Astrocyte (in vitro differentiated cells and primary cell): ENCODE measurements around the gene TMPRSS13. TPM values are rescaled to one million over a fixed set of nuclear protein-coding genes. Genes with fewer than 3 reads are reported as not detected.

Experiments
- DNase-seq: peaks from one replicate; pipeline ENCODE4 v3.0.0-alpha.2; 2010; ENCODE audit warnings: low read depth
- FAIRE-seq: peaks from 2 replicates; lab custom pipeline; 2011; peaks lifted over from hg19 to GRCh38; lab: Jason Lieb, UNC
- H2AFZ ChIP-seq: 2 replicates; pipeline ENCODE4 v1.6.0; 2012; ENCODE audit warnings: low read depth, low read length, inconsistent platforms
- H3K27ac ChIP-seq: 2 replicates; pipeline ENCODE4 v1.5.1; 2011; ENCODE audit warnings: low read depth, low read length, inconsistent platforms
- H3K27me3 ChIP-seq: 2 replicates; pipeline ENCODE4 v1.6.0; 2011; ENCODE audit warnings: low read length, inconsistent platforms; ENCODE audit not compliant: insufficient read depth
- H3K36me3 ChIP-seq: 2 replicates; pipeline ENCODE4 v1.5.1; 2011; ENCODE audit warnings: low read length, inconsistent platforms; ENCODE audit not compliant: insufficient read depth
- H3K4me1 ChIP-seq: 2 replicates; pipeline ENCODE4 v1.5.1; 2011; ENCODE audit warnings: low read length, inconsistent platforms; ENCODE audit not compliant: insufficient read depth
- H3K4me2 ChIP-seq: 2 replicates; pipeline ENCODE4 v1.6.0; 2012; ENCODE audit warnings: low read length, inconsistent platforms
- H3K4me3 ChIP-seq: 2 replicates; pipeline ENCODE4 v1.5.1; 2011; ENCODE audit warnings: low read depth, mild to moderate bottlenecking, low read length, inconsistent platforms; ENCODE audit not compliant: insufficient read depth
- H3K79me2 ChIP-seq: 2 replicates; pipeline ENCODE4 v1.6.0; 2012; ENCODE audit warnings: mild to moderate bottlenecking, low read length, inconsistent platforms; ENCODE audit not compliant: insufficient read depth
- H3K9ac ChIP-seq: 2 replicates; pipeline ENCODE4 v1.6.0; 2012; ENCODE audit warnings: mild to moderate bottlenecking, low read length, inconsistent platforms
- H3K9me3 ChIP-seq: 2 replicates; pipeline ENCODE4 v1.5.1; 2012; ENCODE audit warnings: low read depth, mild to moderate bottlenecking, low read length, inconsistent platforms; ENCODE audit not compliant: insufficient read depth
- H4K20me1 ChIP-seq: 2 replicates; pipeline ENCODE4 v1.6.0; 2012; ENCODE audit warnings: low read length, inconsistent platforms; ENCODE audit not compliant: insufficient read depth
- H3K27ac Mint-ChIP-seq: one replicate; pipeline ENCODE4 v1.8.0; 2021; ENCODE audit warnings: mild to moderate bottlenecking, mixed read lengths; ENCODE audit not compliant: unreplicated experiment
- H3K27me3 Mint-ChIP-seq: one replicate; pipeline ENCODE4 v1.8.0; 2021; ENCODE audit warnings: low read depth, mixed read lengths; ENCODE audit not compliant: unreplicated experiment
- H3K36me3 Mint-ChIP-seq: one replicate; pipeline ENCODE4 v1.8.0; 2021; ENCODE audit warnings: low read depth, mixed read lengths; ENCODE audit not compliant: unreplicated experiment
- H3K4me1 Mint-ChIP-seq: one replicate; pipeline ENCODE4 v1.8.0; 2021; ENCODE audit warnings: low read depth, mixed read lengths; ENCODE audit not compliant: unreplicated experiment
- H3K4me3 Mint-ChIP-seq: one replicate; pipeline ENCODE4 v1.8.0; 2021; ENCODE audit warnings: mild to moderate bottlenecking, moderate library complexity, mixed read lengths; ENCODE audit not compliant: unreplicated experiment
- H3K9me3 Mint-ChIP-seq: one replicate; pipeline ENCODE4 v1.8.0; 2021; ENCODE audit warnings: mild to moderate bottlenecking, mixed read lengths; ENCODE audit not compliant: unreplicated experiment
- CTCF ChIP-seq: IDR thresholded peaks from 2 replicates; pipeline ENCODE4 v1.5.1; 2011; ENCODE audit warnings: low read depth, mild to moderate bottlenecking, inconsistent platforms, low read length, moderate library complexity; ENCODE audit not compliant: insufficient read depth
- EZH2 ChIP-seq: IDR thresholded peaks from 2 replicates; pipeline ENCODE4 v1.6.1; 2012; ENCODE audit warnings: mild to moderate bottlenecking, low read length, inconsistent platforms; ENCODE audit not compliant: insufficient read depth
- total RNA-seq: library from RNA; stranded (reverse); gene quantifications from 2 replicates; pipeline ENCODE4 v1.2.1, GENCODE V29; 2021

Gene TMPRSS13
- total RNA-seq, 1 donor from 2014 or later, result 0.66 TPM

GRCh38 chr11:117883063-117883462 is 46.1 kb downstream of the TMPRSS13 start:
- Histone ChIP-seq H3K9me3 (no peaks in the 10 kb centered on the region), H3K79me2 (no peaks in the 10 kb centered on the region), H3K4me2 (no peak overlapping the region), H3K36me3 (no peaks in the 10 kb centered on the region), H3K4me1 (no peaks in the 10 kb centered on the region), H3K27me3 (peaks cover 26% of the 10 kb centered on the region), H3K9ac (no peak overlapping the region), H3K27ac (no peak overlapping the region), H4K20me1 (no peaks in the 10 kb centered on the region), H2AFZ (no peak overlapping the region), H3K4me3 (no peak overlapping the region)
- FAIRE-seq (no peak), DNase-seq (no peak)
- Mint-ChIP-seq H3K4me3 (no peak overlapping the region), H3K9me3 (peaks cover 2% of the 10 kb centered on the region), H3K27me3 (peaks cover 42% of the 10 kb centered on the region), H3K36me3 (peaks cover 4% of the 10 kb centered on the region), H3K4me1 (peaks cover 13% of the 10 kb centered on the region), H3K27ac (no peak overlapping the region)
- TF ChIP-seq EZH2, result no peak
- no peak for TF ChIP-seq CTCF

- no peak overlapping the region for H3K4me3 Mint-ChIP-seq
- Histone ChIP-seq H3K27ac (no peak overlapping the region), H4K20me1 (no peaks in the 10 kb centered on the region), H3K27me3 (peaks cover 33% of the 10 kb centered on the region), H3K79me2 (no peaks in the 10 kb centered on the region), H3K9ac (no peak overlapping the region), H3K4me2 (no peak overlapping the region), H3K36me3 (no peaks in the 10 kb centered on the region), H3K9me3 (no peaks in the 10 kb centered on the region), H3K4me1 (no peaks in the 10 kb centered on the region), H2AFZ (no peak overlapping the region), H3K4me3 (no peak overlapping the region)
- peaks cover 9% of the 10 kb centered on the region for H3K4me1 Mint-ChIP-seq
- TF ChIP-seq EZH2 (no peak), CTCF (no peak)
- FAIRE-seq (no peak), DNase-seq (no peak)
- H3K9me3 Mint-ChIP-seq, result peaks cover 2% of the 10 kb centered on the region
- peaks cover 49% of the 10 kb centered on the region for H3K27me3 Mint-ChIP-seq
- peaks cover 4% of the 10 kb centered on the region for H3K36me3 Mint-ChIP-seq
- no peak overlapping the region for H3K27ac Mint-ChIP-seq
Measured at GRCh38 chr11:117882311-117882905, 46.8 kb downstream of the TMPRSS13 start.

- no peak overlapping the region for H2AFZ ChIP-seq
- peaks cover 34% of the 10 kb centered on the region for H3K27me3 ChIP-seq
- no peak overlapping the region for H3K4me3 Mint-ChIP-seq
- no peaks in the 10 kb centered on the region for H4K20me1 ChIP-seq
- H3K27ac ChIP-seq, result no peak overlapping the region
- no peak overlapping the region for H3K4me3 ChIP-seq
- peaks cover 11% of the 10 kb centered on the region for H3K4me1 Mint-ChIP-seq
- no peak for TF ChIP-seq CTCF
- TF ChIP-seq EZH2, result no peak
- peaks cover 3% of the 10 kb centered on the region for H3K4me1 ChIP-seq
- H3K79me2 ChIP-seq, result no peaks in the 10 kb centered on the region
- H3K9me3 ChIP-seq, result no peaks in the 10 kb centered on the region
- peaks cover 58% of the 10 kb centered on the region for H3K27me3 Mint-ChIP-seq
- no peaks in the 10 kb centered on the region for H3K36me3 ChIP-seq
- no peaks in the 10 kb centered on the region for H3K36me3 Mint-ChIP-seq
- peaks cover 2% of the 10 kb centered on the region for H3K9me3 Mint-ChIP-seq
- FAIRE-seq, result no peak
- no peak overlapping the region for H3K9ac ChIP-seq
- H3K27ac Mint-ChIP-seq, result no peak overlapping the region
- no peak for DNase-seq
- H3K4me2 ChIP-seq, result no peak overlapping the region
Measured at GRCh38 chr11:117881217-117881616, 48.0 kb downstream of the TMPRSS13 start.
